HL-60 (cell line): Measurements from ENCODE around the gene HDAC1.
"Not testable (repeated sequence)": the region's sequence is repeated elsewhere in the genome, so short reads cannot be mapped to it uniquely, and the experiment has no call there.

Experiments used
- CTCF ChIP-seq: IDR thresholded peaks from one replicate; pipeline ENCODE4 v1.5.1; 2011; ENCODE audit warnings: low read length, control low read depth, inconsistent platforms; ENCODE audit not compliant: insufficient read depth
- GABPA ChIP-seq: IDR thresholded peaks from 2 replicates; pipeline ENCODE4 v1.6.1; 2012; ENCODE audit warnings: low read depth
- POLR2AphosphoS5 ChIP-seq: IDR thresholded peaks from 2 replicates; pipeline ENCODE4 v1.6.1; 2012; ENCODE audit warnings: low read depth
- REST ChIP-seq: IDR thresholded peaks from 2 replicates; pipeline ENCODE4 v1.6.1; 2012; ENCODE audit warnings: low read depth; ENCODE audit not compliant: insufficient replicate concordance

- not testable (repeated sequence) for TF ChIP-seq CTCF, POLR2AphosphoS5, GABPA, REST
These were observed 28.7 kb upstream of the HDAC1 start for GRCh38 chr1:32263236-32263593.
